Activated T-cell treated with anti-CD3 and anti-CD28 coated beads, Interleukin-2, amount 50 U/mL, for 4 hours (primary cell): ENCODE measurements around the gene NOL11. TPM values are rescaled to one million over a fixed set of nuclear protein-coding genes. Genes with fewer than 3 reads are reported as not detected.
"Not testable (repeated sequence)": the region's sequence is repeated elsewhere in the genome, so short reads cannot be mapped to it uniquely, and the experiment has no call there.

Experiments used
- ATAC-seq, 2 donors: fragments of 200-7000 bp; cut with Tn5 transposase; one replicate each; pipeline ENCODE4 v1.10.0; 2021
- DNase-seq: peaks from one replicate; pipeline ENCODE4 v3.0.0-alpha.2; 2020
- H3K27me3 Mint-ChIP-seq: one replicate; pipeline ENCODE4 v1.8.0; 2021; ENCODE audit warnings: low read depth, mixed read lengths
- H3K36me3 Mint-ChIP-seq: one replicate; pipeline ENCODE4 v1.8.0; 2022; ENCODE audit warnings: mixed read lengths; ENCODE audit not compliant: insufficient read depth
- H3K4me1 Mint-ChIP-seq: one replicate; pipeline ENCODE4 v1.8.0; 2021; ENCODE audit warnings: low read depth, mixed read lengths
- H3K4me3 Mint-ChIP-seq: one replicate; pipeline ENCODE4 v1.8.0; 2021; ENCODE audit warnings: mild to moderate bottlenecking, moderate library complexity, mixed read lengths
- H3K9me3 Mint-ChIP-seq: one replicate; pipeline ENCODE4 v1.8.0; 2021; ENCODE audit warnings: mixed read lengths
- total RNA-seq, 3 donors: library from RNA; stranded (reverse); gene quantifications; one replicate each; pipeline ENCODE4 v1.2.1, GENCODE V29; 2021

NOL11 gene
- total RNA-seq, 3 donors from 2014 or later, result 127 to 139 (median 137) TPM

DNA sequence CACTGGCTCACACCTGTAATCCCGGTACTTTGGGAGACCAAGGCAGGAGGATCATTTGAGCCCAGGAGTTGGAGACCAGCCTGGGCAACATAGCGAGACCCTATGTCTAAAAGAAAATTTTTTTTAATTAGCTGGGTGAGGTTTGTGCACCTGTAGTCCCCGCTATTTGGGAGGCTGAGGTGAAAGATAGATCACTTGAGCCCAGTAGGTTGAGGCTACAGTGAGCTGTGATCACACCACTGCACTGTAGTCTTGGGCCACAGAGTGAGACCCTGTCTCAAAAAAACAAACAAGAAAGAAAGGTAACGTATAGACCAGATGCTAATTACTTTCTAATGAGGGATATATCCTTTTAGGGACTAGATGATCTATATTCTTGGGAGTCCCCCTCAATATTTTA, 8.1 kb downstream of the NOL11 start:
- Mint-ChIP-seq H3K4me3 (peak overlapping the region; percentile 37), H3K36me3 (peaks cover 45% of the 10 kb centered on the region), H3K9me3 (no peaks in the 10 kb centered on the region), H3K4me1 (peaks cover 32% of the 10 kb centered on the region), H3K27me3 (no peaks in the 10 kb centered on the region)
- ATAC-seq (no peak), DNase-seq (no peak)

DNA sequence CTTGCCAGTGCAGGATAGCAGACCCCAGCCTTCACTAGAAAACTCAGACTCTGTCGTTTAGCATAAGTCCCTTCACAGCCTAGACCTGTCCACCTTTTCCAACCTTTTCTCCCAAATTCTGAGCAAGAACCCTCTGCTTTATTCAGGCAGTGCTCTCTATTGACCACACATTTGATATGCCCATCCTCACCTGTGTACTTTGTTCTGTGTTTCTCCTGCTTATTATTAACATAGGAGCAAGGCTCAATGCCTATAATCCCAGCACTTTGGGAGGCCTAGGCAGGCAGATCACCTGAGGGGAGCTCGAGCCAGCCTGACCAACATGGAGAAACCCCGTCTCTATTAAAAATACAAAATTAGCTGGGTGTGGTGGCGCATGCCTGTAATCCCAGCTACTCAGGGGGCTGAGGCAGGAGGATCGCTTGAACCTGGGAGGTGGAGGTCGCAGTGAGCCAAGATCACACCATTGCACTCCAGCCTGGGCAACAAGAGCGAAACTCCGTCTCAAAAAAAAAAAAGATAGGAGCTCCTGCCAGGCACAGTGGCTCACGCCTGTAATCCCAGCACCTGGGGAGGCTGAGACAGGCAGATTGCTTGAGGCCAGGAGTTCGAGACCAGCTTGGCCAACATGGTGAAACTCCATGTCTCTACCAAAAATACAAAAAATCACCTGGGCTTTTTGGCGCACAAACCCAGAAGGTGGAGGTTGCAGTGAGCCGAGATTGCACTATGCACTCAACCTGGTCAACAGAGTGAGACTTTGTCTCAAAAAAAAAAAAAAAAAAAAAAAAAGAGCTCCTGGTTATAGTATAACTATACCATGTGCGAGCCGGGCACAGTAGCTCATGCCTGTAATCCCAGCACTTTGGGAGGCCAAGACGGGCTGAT, 9.7 kb downstream of the NOL11 start:
- not testable (repeated sequence) for ATAC-seq, H3K27me3 Mint-ChIP-seq, H3K9me3 Mint-ChIP-seq, DNase-seq, H3K4me3 Mint-ChIP-seq
- Mint-ChIP-seq H3K36me3 (peaks cover 43% of the 10 kb centered on the region), H3K4me1 (peaks cover 33% of the 10 kb centered on the region)

DNA sequence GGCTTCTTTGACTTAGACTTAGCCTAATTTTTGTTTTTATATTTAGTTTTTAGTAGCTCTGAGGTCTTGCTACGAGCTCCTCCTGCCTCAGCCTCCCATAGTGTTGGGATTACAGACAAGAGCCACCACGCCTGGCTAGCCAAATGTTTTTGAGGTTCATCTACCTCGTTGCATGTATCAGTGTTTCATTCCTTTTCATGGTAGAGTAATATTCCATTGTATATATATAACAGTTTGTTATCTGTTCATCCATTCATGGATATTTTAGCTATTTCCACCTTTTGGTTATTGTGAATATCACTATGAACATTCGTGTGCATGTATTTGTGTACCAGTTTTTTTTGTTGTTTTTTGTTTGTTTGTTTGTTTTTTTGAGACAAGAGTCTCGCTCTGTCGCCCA, 12.2 kb downstream of the NOL11 start:
- Mint-ChIP-seq H3K4me3 (no peak overlapping the region), H3K36me3 (peaks cover 56% of the 10 kb centered on the region), H3K9me3 (no peaks in the 10 kb centered on the region), H3K27me3 (no peaks in the 10 kb centered on the region), H3K4me1 (peaks cover 45% of the 10 kb centered on the region)
- ATAC-seq (no peak), DNase-seq (no peak)

DNA sequence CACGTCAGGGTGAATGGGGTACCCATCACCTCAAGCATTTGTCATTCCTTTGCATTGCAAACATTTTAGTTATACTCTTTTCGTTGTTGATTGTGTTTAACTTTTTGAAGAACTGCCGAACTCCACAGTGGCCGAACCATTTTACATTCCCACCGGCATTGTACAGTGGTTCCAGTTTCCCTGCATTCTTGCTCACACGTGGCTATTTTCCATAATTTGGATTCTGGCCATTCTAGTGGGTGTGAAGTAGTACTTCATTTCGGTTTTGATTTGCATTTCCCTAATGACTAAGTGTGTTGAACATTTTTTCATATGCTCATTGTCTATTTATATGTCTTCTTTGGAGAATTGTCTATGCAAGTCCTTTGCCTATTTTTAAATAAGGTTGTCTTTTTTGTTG, 13.0 kb downstream of the NOL11 start:
- Mint-ChIP-seq H3K36me3 (peaks cover 50% of the 10 kb centered on the region), H3K9me3 (no peaks in the 10 kb centered on the region), H3K27me3 (no peaks in the 10 kb centered on the region), H3K4me1 (peaks cover 37% of the 10 kb centered on the region), H3K4me3 (no peak overlapping the region)
- DNase-seq (no peak), ATAC-seq (no peak)

DNA sequence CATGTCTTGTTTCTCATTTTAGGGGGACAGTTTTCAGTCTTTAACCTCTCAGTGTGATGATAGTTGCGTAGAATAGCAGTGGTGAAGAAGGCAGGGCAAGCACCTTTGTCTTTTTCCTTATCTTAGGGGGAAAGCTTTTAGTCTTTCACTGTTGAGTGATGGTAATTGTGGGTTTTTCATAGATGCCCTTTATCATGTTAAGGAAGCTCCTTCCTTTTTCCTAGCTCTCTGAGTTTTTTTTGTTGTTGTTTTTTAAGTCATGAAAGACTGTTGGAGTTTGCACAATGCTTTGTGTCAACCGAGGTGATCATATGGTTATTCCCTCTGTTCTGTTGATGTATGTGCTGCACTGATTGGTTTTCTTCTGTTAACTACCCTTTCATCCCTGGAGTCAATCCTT, 15.7 kb downstream of the NOL11 start:
- no peak for ATAC-seq

DNA sequence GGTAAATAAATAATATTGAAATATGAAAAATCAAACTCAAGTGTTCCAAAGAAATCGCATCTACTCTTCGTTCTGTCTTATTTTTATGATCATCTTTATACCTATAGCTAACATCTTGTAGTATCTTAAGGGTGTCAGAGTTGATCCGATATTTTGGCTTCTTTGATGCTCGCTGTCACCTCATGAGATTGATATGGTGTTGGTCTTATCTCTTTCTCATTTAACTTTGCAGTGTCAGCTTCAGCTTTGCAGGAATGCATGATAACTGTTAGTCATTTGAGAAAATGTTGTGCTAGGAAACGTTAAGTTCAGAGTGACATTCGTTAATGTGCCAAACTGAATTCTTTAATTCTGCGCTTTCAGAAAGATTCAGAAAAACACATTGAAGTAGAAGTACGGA, 19.4 kb downstream of the NOL11 start:
- Mint-ChIP-seq H3K9me3 (no peaks in the 10 kb centered on the region), H3K4me1 (peaks cover 20% of the 10 kb centered on the region), H3K27me3 (no peaks in the 10 kb centered on the region), H3K36me3 (peaks cover 47% of the 10 kb centered on the region), H3K4me3 (no peak overlapping the region)
- DNase-seq (no peak), ATAC-seq (no peak)

More for the DNA sequence above, 15.7 kb downstream of the NOL11 start:
- Mint-ChIP-seq H3K4me1 (peaks cover 26% of the 10 kb centered on the region), H3K36me3 (peaks cover 60% of the 10 kb centered on the region), H3K27me3 (no peaks in the 10 kb centered on the region), H3K9me3 (no peaks in the 10 kb centered on the region), H3K4me3 (no peak overlapping the region)
- DNase-seq, result no peak

DNA sequence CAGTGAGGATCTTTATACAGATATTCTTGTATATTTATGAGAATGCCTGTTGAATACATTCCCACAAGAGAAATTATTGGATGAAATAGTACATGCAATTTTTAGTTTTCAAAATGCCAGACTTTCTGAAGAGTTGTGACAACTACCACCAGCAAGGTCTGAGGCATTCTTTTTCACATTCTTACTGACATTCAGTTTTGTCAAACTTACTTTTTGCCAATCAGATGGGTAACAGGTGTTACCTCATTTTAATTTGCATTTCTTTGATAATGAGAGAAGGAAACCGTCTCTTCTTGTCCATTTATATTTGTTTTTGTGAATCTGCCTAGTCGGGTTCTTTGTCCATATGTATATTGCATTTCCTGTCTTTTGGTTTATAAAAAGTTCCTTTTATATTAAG, 24.3 kb downstream of the NOL11 start:
- Mint-ChIP-seq H3K27me3 (no peaks in the 10 kb centered on the region), H3K9me3 (no peaks in the 10 kb centered on the region), H3K4me1 (peaks cover 3% of the 10 kb centered on the region), H3K36me3 (peaks cover 32% of the 10 kb centered on the region), H3K4me3 (no peak overlapping the region)
- DNase-seq, result no peak
- ATAC-seq, result no peak

DNA sequence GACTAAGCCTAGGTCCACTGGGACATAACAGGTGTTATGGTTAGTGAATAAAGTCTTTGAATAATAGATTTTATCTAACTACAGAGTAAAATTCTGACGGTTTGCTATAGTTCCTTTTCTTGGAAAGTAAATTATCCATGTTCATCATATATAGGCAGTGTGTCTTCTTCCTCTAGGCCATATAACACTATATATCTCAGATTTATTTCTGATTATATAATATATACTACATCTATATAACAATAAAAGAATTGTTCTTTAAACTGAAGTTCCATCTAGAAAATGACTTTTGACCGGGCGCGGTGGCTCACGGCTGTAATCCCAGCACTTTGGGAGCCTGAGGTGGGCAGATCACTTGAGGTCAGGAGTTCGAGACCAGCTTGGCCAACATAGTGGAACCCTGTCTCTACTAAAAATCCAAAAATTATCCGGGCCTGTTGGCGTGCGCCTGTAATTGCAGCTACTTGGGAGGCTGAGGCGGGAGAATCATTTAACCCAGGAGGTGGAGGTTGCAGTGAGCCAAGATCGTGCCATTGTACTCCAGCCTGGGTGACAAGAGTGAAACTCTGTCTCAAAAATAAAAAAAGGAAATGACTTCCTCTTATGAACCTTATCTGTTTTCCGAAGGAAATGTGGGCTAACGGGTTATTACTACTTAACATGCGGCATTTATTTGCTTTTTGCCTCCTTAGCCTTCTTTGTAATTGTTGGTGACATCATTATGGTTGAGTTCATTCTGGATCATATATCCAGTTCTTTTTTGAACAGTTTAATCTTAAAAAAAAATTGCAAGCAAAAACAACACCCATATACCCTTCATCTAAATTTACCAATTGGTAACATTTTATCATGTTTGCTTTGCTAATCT, 29.2 kb downstream of the NOL11 start:
- H3K36me3 Mint-ChIP-seq, result peaks cover 41% of the 10 kb centered on the region

DNA sequence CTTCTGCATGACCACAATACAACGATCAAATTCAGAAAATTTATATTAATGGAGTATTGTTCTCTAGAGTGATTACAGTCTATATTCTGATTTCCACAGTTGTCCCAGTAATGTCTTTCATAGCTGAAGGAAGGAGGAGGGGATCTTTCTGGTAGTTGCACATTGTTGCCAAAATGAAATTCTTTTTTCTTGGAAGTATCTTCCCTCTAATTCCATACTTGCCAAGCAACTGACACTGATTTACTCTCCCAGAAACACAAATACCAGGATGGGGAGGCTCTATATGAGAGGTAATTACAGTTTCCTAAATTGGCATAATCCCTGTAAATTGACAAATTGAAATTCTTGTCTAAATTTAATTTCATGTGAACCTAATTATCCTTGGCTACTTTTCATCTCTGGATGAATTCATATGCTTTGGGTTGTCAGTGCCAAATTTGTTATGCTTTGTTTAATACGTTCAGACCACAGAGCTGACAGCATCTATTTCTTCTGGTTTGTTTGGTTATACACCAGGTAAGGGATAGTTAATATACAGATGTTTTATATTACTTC, 30.0 kb downstream of the NOL11 start:
- DNase-seq (no peak), ATAC-seq (no peak)
- no peaks in the 10 kb centered on the region for H3K4me1 Mint-ChIP-seq
- peaks cover 34% of the 10 kb centered on the region for H3K36me3 Mint-ChIP-seq
- H3K4me3 Mint-ChIP-seq, result no peak overlapping the region
- no peaks in the 10 kb centered on the region for H3K27me3 Mint-ChIP-seq
- H3K9me3 Mint-ChIP-seq, result no peaks in the 10 kb centered on the region

More for the DNA sequence above, 29.2 kb downstream of the NOL11 start:
- Mint-ChIP-seq H3K4me3 (no peak overlapping the region), H3K4me1 (no peaks in the 10 kb centered on the region), H3K9me3 (no peaks in the 10 kb centered on the region), H3K27me3 (no peaks in the 10 kb centered on the region)
- ATAC-seq (no peak), DNase-seq (no peak)

DNA sequence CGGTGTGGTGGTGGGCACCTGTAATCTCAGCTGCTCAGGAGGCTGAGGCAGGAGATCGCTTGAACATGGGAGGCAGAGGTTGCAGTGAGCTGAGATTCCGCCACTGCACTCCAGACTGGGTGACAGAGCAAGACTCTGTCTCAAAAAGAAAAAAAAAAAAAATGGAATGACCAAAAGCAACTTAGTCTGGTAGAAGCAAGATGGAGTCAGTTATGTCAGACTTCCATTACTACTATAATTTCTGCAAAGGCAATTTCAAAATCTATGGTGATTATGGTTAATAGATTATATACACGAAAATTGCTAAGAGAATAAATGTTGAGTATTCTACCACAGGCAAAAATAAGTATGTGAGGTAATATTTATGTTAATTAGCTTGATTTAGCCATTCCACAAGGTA, 32.3 kb downstream of the NOL11 start:
- Mint-ChIP-seq H3K4me3 (no peak overlapping the region), H3K9me3 (no peaks in the 10 kb centered on the region), H3K36me3 (peaks cover 32% of the 10 kb centered on the region), H3K4me1 (peaks cover 3% of the 10 kb centered on the region), H3K27me3 (no peaks in the 10 kb centered on the region)
- DNase-seq (no peak), ATAC-seq (no peak)

DNA sequence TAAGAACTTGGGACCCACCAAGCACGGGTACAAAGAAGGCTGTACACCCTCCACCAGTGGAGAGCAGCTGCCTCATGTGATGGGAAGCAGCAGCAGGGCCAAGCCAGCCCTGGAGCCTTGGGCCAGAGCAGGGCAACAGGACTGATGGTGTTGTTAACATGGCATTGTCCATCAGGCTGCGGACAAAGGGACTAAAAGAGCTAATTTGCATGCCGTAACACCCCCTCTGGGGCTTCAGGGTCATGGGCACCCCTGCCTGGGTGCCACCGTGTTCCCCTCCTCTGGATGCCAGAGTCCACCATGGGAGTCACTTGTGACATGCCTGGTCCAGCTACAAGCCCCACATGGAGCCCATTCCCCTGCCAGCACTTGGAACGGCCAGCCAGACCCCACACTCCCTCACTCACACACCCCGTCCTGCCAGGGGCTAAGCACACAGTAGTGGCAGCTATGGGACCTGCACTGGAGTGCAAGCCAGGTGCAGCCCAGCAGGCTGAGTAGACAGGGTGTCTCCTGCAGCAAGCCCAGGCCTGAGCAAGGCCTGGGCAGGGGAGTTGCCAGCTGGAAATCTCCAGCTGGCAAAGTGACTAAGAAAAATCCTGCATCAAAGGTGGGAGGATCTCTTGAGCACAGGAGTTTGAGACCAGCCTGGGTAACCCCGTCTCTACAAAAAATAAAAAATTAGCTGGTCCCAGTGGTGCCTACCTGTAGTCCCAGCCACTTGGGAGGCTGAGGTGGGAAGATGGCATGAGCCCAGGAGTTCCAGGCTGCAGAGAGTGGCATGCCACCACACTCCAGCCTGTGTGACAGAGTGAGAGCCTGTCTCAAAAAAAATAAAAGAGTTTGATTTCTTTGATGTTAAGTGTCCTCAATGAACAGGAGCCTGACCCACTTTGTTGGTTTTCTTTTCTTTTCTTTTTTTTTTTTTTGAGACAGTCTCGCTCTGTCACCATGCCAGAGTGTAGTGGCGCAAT, 33.7 kb downstream of the NOL11 start:
- Mint-ChIP-seq H3K4me3 (no peak overlapping the region), H3K27me3 (no peaks in the 10 kb centered on the region), H3K36me3 (peaks cover 38% of the 10 kb centered on the region), H3K4me1 (peaks cover 3% of the 10 kb centered on the region), H3K9me3 (no peaks in the 10 kb centered on the region)
- no peak for ATAC-seq
- no peak for DNase-seq

DNA sequence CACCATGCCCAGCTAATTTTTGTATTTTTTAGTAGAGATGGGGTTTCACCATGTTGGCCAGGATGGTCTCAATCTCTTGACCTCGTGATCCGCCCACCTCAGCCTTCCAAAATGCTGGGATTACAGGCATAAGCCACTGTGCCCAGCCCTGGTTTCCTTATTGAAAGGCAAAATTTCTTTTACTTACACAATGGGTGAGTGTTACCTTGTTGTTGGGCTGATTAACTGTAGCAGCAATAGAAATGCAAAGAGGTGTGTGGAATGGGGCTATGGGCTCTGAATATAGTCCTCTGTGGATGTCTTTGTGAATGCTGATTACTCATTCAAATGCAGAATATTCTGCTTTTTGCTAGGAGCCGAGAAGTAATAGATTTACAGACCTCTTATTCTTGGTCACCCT, 34.4 kb downstream of the NOL11 start:
- not testable (repeated sequence) for ATAC-seq, H3K4me1 Mint-ChIP-seq, H3K27me3 Mint-ChIP-seq, H3K9me3 Mint-ChIP-seq, H3K4me3 Mint-ChIP-seq, DNase-seq
- H3K36me3 Mint-ChIP-seq, result peaks cover 39% of the 10 kb centered on the region

DNA sequence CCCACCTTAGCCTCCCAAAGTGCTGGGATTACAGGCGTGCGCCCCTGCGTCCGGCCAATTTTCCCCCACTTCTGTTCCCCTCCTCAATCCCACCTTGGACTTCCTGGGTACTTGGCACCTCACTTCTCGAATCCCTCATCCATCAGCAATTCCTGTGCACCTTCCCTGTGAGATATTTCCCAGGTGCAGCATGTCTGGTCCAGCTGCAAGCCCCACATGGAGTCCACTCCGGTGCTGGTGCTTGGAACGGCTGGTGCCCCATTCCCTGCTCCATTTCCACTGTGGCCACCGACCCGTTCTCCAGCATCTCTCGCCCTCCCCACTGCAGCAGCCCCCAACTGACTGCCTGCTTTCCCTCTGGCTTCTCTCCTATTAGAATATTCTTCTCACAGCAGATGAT, 35.3 kb downstream of the NOL11 start:
- no peaks in the 10 kb centered on the region for H3K27me3 Mint-ChIP-seq
- peaks cover 3% of the 10 kb centered on the region for H3K4me1 Mint-ChIP-seq
- no peak for ATAC-seq
- peaks cover 30% of the 10 kb centered on the region for H3K36me3 Mint-ChIP-seq
- no peak overlapping the region for H3K4me3 Mint-ChIP-seq
- no peak for DNase-seq
- no peaks in the 10 kb centered on the region for H3K9me3 Mint-ChIP-seq
